WTC11 (cell line): ENCODE data around the gene COX6A1.

Experiments used
- CREB1 ChIP-seq: sonication (generic); formaldehyde crosslinking; IDR thresholded peaks from 2 replicates; pipeline ENCODE4 v1.8.0; 2023; ENCODE audit warnings: mild to moderate bottlenecking, missing genetic modification reagents
- ELF4 ChIP-seq: sonication (generic); formaldehyde crosslinking; IDR thresholded peaks from 2 replicates; pipeline ENCODE4 v1.8.1; 2022; ENCODE audit warnings: low read depth, mild to moderate bottlenecking, moderate library complexity, missing genetic modification reagents
- EMX1 ChIP-seq: fragments of 250-450 bp; sonication (Bioruptor Pico); IDR thresholded peaks from 2 replicates; pipeline ENCODE4 v1.8.0; 2021; ENCODE audit warnings: mild to moderate bottlenecking
- ESRRA ChIP-seq: sonication (generic); formaldehyde crosslinking; IDR thresholded peaks from 2 replicates; pipeline ENCODE4 v1.8.1; 2022; ENCODE audit warnings: mild to moderate bottlenecking, missing genetic modification reagents, borderline replicate concordance
- FOXP1 ChIP-seq: sonication (generic); formaldehyde crosslinking; IDR thresholded peaks from 2 replicates; pipeline ENCODE4 v1.8.0; 2022; ENCODE audit warnings: missing genetic modification reagents, mild to moderate bottlenecking, moderate library complexity, borderline replicate concordance
- RELA ChIP-seq: sonication (generic); formaldehyde crosslinking; IDR thresholded peaks from 2 replicates; pipeline ENCODE4 v1.8.1; 2022; ENCODE audit warnings: missing genetic modification reagents, mild to moderate bottlenecking, borderline replicate concordance
- SP1 ChIP-seq: sonication (generic); formaldehyde crosslinking; conservative IDR thresholded peaks from 2 replicates; pipeline ENCODE4 v1.8.1; 2022; ENCODE audit warnings: missing genetic modification reagents
- ZNF263 ChIP-seq: sonication (generic); formaldehyde crosslinking; IDR thresholded peaks from 2 replicates; pipeline ENCODE4 v1.8.1; 2022; ENCODE audit warnings: low read depth, mild to moderate bottlenecking, moderate library complexity, missing genetic modification reagents
- ZNF317 ChIP-seq: sonication (generic); formaldehyde crosslinking; IDR thresholded peaks from 2 replicates; pipeline ENCODE4 v1.8.1; 2023; ENCODE audit warnings: low read depth, mild to moderate bottlenecking, moderate library complexity, missing genetic modification reagents, borderline replicate concordance
- TF ChIP-seq, protein P1 (sequence below): fragments of 200-600 bp; IDR thresholded peaks from 2 replicates; pipeline ENCODE4 v1.8.0; 2022; ENCODE audit warnings: antibody characterized with exemption
- TF ChIP-seq, protein P2 (sequence below): sonication (generic); formaldehyde crosslinking; IDR thresholded peaks from 2 replicates; pipeline ENCODE4 v1.8.0; 2023; ENCODE audit warnings: mild to moderate bottlenecking, missing genetic modification reagents
- TF ChIP-seq, protein P3 (sequence below): sonication (generic); formaldehyde crosslinking; conservative IDR thresholded peaks from 2 replicates; pipeline ENCODE4 v1.8.1; 2022; ENCODE audit warnings: mild to moderate bottlenecking, missing genetic modification reagents
- TF ChIP-seq, protein P4 (sequence below): sonication (generic); formaldehyde crosslinking; IDR thresholded peaks from 2 replicates; pipeline ENCODE4 v1.8.0; 2022; ENCODE audit warnings: mild to moderate bottlenecking, missing genetic modification reagents

DNA sequence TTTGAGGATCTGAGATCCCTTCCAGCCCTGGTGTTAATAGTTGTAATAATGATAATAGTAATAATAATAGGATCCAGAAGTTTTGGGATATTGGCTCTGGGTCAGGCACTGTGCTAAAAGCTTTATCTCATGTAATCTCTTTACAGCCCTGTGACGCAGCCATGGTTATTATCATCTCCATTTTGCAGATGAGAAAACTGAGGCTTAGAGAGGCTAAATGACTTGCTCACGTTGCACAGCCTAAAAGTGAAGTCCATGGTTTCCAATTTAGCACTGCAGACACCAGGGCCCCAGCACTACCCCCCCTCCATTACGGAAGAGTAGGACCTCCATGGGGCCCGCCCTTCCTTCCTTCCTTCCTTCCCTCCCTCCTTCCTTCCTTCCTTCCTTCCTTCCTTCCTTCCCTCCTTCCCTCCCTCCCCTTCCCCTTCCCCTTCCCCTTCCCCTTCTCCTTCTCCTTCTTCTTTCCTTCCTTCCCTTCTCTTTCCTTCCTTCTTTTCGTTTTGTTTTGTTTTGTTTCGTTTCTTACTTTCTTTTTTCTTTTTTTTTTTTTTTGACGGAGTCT is 14.9 kb upstream of the COX6A1 start:
- TF ChIP-seq, protein P1, sequence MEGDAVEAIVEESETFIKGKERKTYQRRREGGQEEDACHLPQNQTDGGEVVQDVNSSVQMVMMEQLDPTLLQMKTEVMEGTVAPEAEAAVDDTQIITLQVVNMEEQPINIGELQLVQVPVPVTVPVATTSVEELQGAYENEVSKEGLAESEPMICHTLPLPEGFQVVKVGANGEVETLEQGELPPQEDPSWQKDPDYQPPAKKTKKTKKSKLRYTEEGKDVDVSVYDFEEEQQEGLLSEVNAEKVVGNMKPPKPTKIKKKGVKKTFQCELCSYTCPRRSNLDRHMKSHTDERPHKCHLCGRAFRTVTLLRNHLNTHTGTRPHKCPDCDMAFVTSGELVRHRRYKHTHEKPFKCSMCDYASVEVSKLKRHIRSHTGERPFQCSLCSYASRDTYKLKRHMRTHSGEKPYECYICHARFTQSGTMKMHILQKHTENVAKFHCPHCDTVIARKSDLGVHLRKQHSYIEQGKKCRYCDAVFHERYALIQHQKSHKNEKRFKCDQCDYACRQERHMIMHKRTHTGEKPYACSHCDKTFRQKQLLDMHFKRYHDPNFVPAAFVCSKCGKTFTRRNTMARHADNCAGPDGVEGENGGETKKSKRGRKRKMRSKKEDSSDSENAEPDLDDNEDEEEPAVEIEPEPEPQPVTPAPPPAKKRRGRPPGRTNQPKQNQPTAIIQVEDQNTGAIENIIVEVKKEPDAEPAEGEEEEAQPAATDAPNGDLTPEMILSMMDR: no peak
- TF ChIP-seq, protein P2, sequence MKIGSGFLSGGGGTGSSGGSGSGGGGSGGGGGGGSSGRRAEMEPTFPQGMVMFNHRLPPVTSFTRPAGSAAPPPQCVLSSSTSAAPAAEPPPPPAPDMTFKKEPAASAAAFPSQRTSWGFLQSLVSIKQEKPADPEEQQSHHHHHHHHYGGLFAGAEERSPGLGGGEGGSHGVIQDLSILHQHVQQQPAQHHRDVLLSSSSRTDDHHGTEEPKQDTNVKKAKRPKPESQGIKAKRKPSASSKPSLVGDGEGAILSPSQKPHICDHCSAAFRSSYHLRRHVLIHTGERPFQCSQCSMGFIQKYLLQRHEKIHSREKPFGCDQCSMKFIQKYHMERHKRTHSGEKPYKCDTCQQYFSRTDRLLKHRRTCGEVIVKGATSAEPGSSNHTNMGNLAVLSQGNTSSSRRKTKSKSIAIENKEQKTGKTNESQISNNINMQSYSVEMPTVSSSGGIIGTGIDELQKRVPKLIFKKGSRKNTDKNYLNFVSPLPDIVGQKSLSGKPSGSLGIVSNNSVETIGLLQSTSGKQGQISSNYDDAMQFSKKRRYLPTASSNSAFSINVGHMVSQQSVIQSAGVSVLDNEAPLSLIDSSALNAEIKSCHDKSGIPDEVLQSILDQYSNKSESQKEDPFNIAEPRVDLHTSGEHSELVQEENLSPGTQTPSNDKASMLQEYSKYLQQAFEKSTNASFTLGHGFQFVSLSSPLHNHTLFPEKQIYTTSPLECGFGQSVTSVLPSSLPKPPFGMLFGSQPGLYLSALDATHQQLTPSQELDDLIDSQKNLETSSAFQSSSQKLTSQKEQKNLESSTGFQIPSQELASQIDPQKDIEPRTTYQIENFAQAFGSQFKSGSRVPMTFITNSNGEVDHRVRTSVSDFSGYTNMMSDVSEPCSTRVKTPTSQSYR: no peak
- TF ChIP-seq RELA: no peak
- no peak for TF ChIP-seq ESRRA (CRISPR knock-in tag)
- TF ChIP-seq ELF4 (CRISPR knock-in tag): no peak
- no peak for TF ChIP-seq FOXP1 (CRISPR knock-in tag)
- no peak for TF ChIP-seq EMX1
- no peak for TF ChIP-seq ZNF317 (CRISPR knock-in tag)
- TF ChIP-seq, protein P3, sequence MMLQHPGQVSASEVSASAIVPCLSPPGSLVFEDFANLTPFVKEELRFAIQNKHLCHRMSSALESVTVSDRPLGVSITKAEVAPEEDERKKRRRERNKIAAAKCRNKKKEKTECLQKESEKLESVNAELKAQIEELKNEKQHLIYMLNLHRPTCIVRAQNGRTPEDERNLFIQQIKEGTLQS (CRISPR knock-in tag): no peak
- TF ChIP-seq ZNF263 (CRISPR knock-in tag): no peak
- TF ChIP-seq, protein P4, sequence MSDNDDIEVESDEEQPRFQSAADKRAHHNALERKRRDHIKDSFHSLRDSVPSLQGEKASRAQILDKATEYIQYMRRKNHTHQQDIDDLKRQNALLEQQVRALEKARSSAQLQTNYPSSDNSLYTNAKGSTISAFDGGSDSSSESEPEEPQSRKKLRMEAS (CRISPR knock-in tag): no peak
- no peak for TF ChIP-seq SP1 (CRISPR knock-in tag)
- no peak for TF ChIP-seq CREB1 (CRISPR knock-in tag)
